Measurements from ENCODE around the gene ELMOD1. TPM values are rescaled to one million over a fixed set of nuclear protein-coding genes. Genes with fewer than 3 reads are reported as not detected.

ELMOD1 gene
- total RNA-seq, 1 experiment from 2014 or later = 0.17 TPM

DNA sequence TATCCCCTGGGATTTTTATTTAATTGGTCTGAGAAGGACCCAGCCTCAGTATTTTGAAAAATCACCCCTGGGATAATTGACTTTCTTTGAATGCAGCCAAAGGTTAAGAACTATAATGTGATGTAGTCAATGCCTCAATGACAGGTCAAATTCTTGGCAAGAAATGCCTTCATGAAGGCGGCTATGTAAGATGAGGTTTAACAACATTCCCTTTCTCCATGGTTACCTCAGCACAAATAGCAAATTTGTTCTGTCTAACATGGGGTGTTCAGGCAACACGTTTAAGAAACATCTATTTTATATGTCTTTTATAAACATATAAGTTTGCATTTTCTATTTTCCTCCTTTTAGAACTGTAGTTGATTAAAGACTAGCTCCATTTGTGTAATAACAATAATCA lies 115.6 kb downstream of the ELMOD1 start:
- DNase-seq (ENCODE audit: low spot score) = no peak
- in situ Hi-C loops (cut with HindIII; ENCODE audit: low sequenced_read_pairs) = no loop called here

- no peak for DNase-seq (ENCODE audit: low spot score)
- in situ Hi-C loops (cut with HindIII; ENCODE audit: low sequenced_read_pairs) = no loop called here
Observed at GRCh38 chr11:107707215-107707671, 116.3 kb downstream of the ELMOD1 start.

DNA sequence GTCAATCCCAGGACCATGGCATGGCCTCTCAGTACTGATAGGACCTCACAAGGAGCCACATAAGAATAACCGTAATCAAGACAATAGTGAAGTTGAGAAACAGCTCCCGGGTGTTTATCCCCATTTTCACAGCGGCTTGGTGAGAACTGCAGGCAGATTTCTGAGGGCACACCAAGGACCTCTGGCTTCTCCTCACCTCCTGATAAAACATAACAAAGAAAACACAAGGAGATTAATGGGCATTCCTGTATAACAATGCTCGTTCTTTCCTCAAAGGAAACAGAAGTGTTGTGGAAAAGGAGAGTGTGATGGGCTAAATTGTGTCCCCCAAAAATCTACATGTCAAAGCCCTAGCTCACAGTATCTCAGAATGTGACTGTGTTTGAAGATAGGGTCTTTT lies 116.9 kb downstream of the ELMOD1 start:
- no peak for DNase-seq (ENCODE audit: low spot score)
- in situ Hi-C loops (cut with HindIII; ENCODE audit: low sequenced_read_pairs) = no loop called here

- DNase-seq (ENCODE audit: low spot score) = no peak
- in situ Hi-C loops (cut with HindIII; ENCODE audit: low sequenced_read_pairs) = no loop called here
Observed at GRCh38 chr11:107708792-107709191, 117.8 kb downstream of the ELMOD1 start.

GRCh38 chr11:107710301-107710700 lies 119.4 kb downstream of the ELMOD1 start:
- no peak for DNase-seq (ENCODE audit: low spot score)
- in situ Hi-C loops (cut with HindIII; ENCODE audit: low sequenced_read_pairs) = no loop called here

DNA sequence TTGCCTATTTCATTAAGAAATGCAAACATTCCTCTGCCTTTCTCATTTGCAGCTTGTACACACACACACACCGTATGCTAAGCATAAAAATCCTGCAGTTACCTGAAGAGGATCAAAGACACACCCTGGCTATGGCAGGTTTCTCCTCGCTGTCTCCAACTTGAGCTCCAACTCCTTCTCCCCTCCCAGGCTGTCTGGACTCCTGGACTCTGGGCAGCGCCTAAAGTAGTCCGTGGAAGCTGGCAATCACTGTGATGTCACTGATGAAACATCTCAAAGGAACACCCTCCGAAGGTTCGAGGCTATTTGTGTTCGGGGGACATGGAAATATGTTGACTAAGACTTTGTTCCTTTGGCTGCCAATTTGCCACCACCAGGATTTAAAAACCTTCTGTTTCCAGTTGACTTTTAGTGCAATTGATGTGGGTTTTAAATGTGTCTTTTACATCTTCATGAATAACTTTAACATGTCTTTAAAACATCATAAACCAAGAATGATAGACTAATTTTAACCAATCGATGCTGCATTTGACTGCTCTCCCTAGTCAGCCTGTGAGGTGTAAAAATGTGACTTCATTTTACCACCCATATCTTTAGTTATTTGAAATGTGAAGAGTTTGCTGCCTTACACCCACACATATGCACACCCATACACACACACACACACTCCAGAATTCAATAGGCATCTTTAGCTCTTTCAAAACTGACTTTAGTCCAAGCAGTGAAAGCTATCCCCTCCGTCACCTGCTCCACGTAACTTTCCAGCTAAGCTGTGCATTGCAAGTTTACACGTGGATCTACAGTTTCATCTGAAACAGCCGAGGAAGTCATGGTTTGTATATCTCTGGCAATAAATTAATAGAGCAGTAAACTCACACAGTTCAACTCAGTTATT lies 121.2 kb downstream of the ELMOD1 start, which contains the start of gene SLN:
Gene SLN (minus strand): TSS at position 196 of the 895 bp plus-strand sequence.
- no peak for DNase-seq (ENCODE audit: low spot score)
- in situ Hi-C loops (cut with HindIII; ENCODE audit: low sequenced_read_pairs) = no loop called here

DNA sequence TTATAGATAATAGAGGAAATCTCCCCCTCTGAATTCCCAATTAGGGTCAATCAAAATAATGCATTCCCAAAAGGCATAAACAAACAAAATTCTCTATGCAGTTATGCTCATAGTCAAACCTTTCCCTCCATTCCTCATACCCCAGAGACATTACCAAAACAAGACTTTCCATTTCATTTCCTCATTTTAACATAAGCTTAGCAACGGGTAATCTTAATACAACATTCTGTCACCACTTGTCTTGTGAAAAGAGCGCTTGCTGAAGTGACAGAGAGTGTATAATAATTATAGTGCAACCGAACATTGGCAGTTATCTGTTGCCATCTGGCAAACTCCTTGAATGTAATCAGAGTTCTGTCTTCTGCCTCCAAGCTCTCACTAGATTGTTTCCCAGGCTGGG lies 122.1 kb downstream of the ELMOD1 start:
- in situ Hi-C loops (cut with HindIII; ENCODE audit: low sequenced_read_pairs) = no loop called here
- peak; percentile 57 for DNase-seq (ENCODE audit: low spot score)

Other genes starting within 250 kb of the ELMOD1 start
- 10.8 and 17.7 TPM in 2 replicates for gene CWF19L2, start 133.3 kb upstream of the ELMOD1 start, total RNA-seq (2014; rRNA removed; shearing (Covaris generic))
- gene ALKBH8, start 25.4 kb upstream of the ELMOD1 start, total RNA-seq (2014; rRNA removed; shearing (Covaris generic)) = 3.0 and 5.3 TPM in 2 replicates
- gene SLN, start 120.9 kb downstream of the ELMOD1 start, total RNA-seq (2014; rRNA removed; shearing (Covaris generic)) = not detected in 2 replicates

All from G401 (cell line).